ENCODE measurements around the gene ALDH16A1.
A peak's percentile ranks its signal among the peaks of the same experiment; 100 is the strongest.

ALDH16A1 gene

GRCh38 chr19:49453013-49453756 is at the start of gene ALDH16A1:
Gene ALDH16A1, plus strand, starts transcription at chr19:49453225. Its CDS starts 107 bp downstream, at chr19:49453332.
- peak; percentile 94 to 96 for DNase-seq (ENCODE audit: extremely low read depth in 1 of 2, low read depth in 1 of 2)

- no peak for DNase-seq (ENCODE audit: extremely low read depth in 1 of 2, low read depth in 1 of 2)
These were observed 49.4 kb upstream of the ALDH16A1 start for GRCh38 chr19:49403404-49404187.

GRCh38 chr19:49407079-49407478 is 45.9 kb upstream of the ALDH16A1 start:
- no peak for DNase-seq (ENCODE audit: extremely low read depth in 1 of 2, low read depth in 1 of 2)

GRCh38 chr19:49407482-49408015 is 45.5 kb upstream of the ALDH16A1 start:
- DNase-seq (ENCODE audit: extremely low read depth in 1 of 2, low read depth in 1 of 2) = no peak

GRCh38 chr19:49408816-49409440 is 44.1 kb upstream of the ALDH16A1 start:
- DNase-seq (ENCODE audit: extremely low read depth in 1 of 2, low read depth in 1 of 2) = no peak

GRCh38 chr19:49409441-49410029 is 43.5 kb upstream of the ALDH16A1 start:
- no peak for DNase-seq (ENCODE audit: extremely low read depth in 1 of 2, low read depth in 1 of 2)

- no peak for DNase-seq (ENCODE audit: extremely low read depth in 1 of 2, low read depth in 1 of 2)
These were observed 41.2 kb upstream of the ALDH16A1 start for GRCh38 chr19:49411681-49412326.

- no peak for DNase-seq (ENCODE audit: extremely low read depth in 1 of 2, low read depth in 1 of 2)
These were observed 39.7 kb upstream of the ALDH16A1 start for GRCh38 chr19:49413348-49413747.

GRCh38 chr19:49414256-49414655 is 38.8 kb upstream of the ALDH16A1 start:
- no peak for DNase-seq (ENCODE audit: extremely low read depth in 1 of 2, low read depth in 1 of 2)

- DNase-seq (ENCODE audit: extremely low read depth in 1 of 2, low read depth in 1 of 2) = no peak
These were observed 37.8 kb upstream of the ALDH16A1 start for GRCh38 chr19:49415102-49415809.

GRCh38 chr19:49415810-49416200 is 37.2 kb upstream of the ALDH16A1 start:
- no peak for DNase-seq (ENCODE audit: extremely low read depth in 1 of 2, low read depth in 1 of 2)

GRCh38 chr19:49417088-49417487 is 35.9 kb upstream of the ALDH16A1 start:
- DNase-seq (ENCODE audit: extremely low read depth in 1 of 2, low read depth in 1 of 2) = no peak

GRCh38 chr19:49418511-49418910 is 34.5 kb upstream of the ALDH16A1 start:
- DNase-seq (ENCODE audit: extremely low read depth in 1 of 2, low read depth in 1 of 2) = no peak

- DNase-seq (ENCODE audit: extremely low read depth in 1 of 2, low read depth in 1 of 2) = no peak
These were observed 33.9 kb upstream of the ALDH16A1 start for GRCh38 chr19:49419173-49419572.

- no peak for DNase-seq (ENCODE audit: extremely low read depth in 1 of 2, low read depth in 1 of 2)
These were observed 32.8 kb upstream of the ALDH16A1 start for GRCh38 chr19:49420227-49420626.

- DNase-seq (ENCODE audit: extremely low read depth in 1 of 2, low read depth in 1 of 2) = peak in 1 of 2 donors; percentile 29
These were observed 31.8 kb upstream of the ALDH16A1 start for GRCh38 chr19:49421039-49421877.

- DNase-seq (ENCODE audit: extremely low read depth in 1 of 2, low read depth in 1 of 2) = no peak
These were observed 31.2 kb upstream of the ALDH16A1 start for GRCh38 chr19:49421878-49422202.

GRCh38 chr19:49422407-49423070 is 30.5 kb upstream of the ALDH16A1 start:
- no peak for DNase-seq (ENCODE audit: extremely low read depth in 1 of 2, low read depth in 1 of 2)

Measured in stimulated activated CD8-positive, alpha-beta memory T cell treated with anti-CD3 and anti-CD28 coated beads, Interleukin-7, amount 100 ng/mL, for 48 hours (primary cell).